WTC11 (cell line): ENCODE results near the gene ZNF681. TPM values are rescaled to one million over a fixed set of nuclear protein-coding genes. Genes with fewer than 3 reads are reported as not detected.

Experiments
- ATAC-seq: fragments of 200-7000 bp; cut with Tn5 transposase; 2 replicates; pipeline ENCODE4 v1.10.0; 2021; ENCODE audit warnings: mild to moderate bottlenecking, moderate library complexity
- CTCF ChIA-PET: fragments of 300-600 bp; sonication (Branson Sonifier 250); formaldehyde crosslinking; loops from one replicate; lab custom pipeline; 2021; ENCODE audit warnings: antibody characterized with exemption; lab: Charles Lee
- POLR2A ChIA-PET: fragments of 350-600 bp; sonication (Branson Sonifier 250); formaldehyde crosslinking; loops from one replicate; lab custom pipeline; 2021; ENCODE audit warnings: antibody characterized with exemption; lab: Charles Lee
- DNase-seq: peaks from one replicate; pipeline ENCODE4 v3.0.0; 2021; ENCODE audit warnings: low spot score
- H3K27ac Mint-ChIP-seq: 2 replicates; pipeline ENCODE4 v1.8.0; 2021; ENCODE audit warnings: mixed read lengths
- H3K27me3 Mint-ChIP-seq: 2 replicates; pipeline ENCODE4 v1.8.0; 2021; ENCODE audit warnings: low read depth, mild to moderate bottlenecking, moderate library complexity, mixed read lengths
- H3K36me3 Mint-ChIP-seq: 2 replicates; pipeline ENCODE4 v1.8.0; 2021; ENCODE audit warnings: mixed read lengths
- H3K4me1 Mint-ChIP-seq: 2 replicates; pipeline ENCODE4 v1.8.0; 2022; ENCODE audit warnings: mixed read lengths
- H3K4me3 Mint-ChIP-seq: 2 replicates; pipeline ENCODE4 v1.8.0; 2021; ENCODE audit warnings: mild to moderate bottlenecking, moderate library complexity, mixed read lengths
- H3K9me3 Mint-ChIP-seq: 2 replicates; pipeline ENCODE4 v1.8.0; 2021; ENCODE audit warnings: mixed read lengths
- ARID4B ChIP-seq: sonication (generic); formaldehyde crosslinking; IDR thresholded peaks from 2 replicates; pipeline ENCODE4 v1.8.0; 2023; ENCODE audit warnings: missing genetic modification reagents, mild to moderate bottlenecking, borderline replicate concordance
- CREB1 ChIP-seq: sonication (generic); formaldehyde crosslinking; IDR thresholded peaks from 2 replicates; pipeline ENCODE4 v1.8.0; 2023; ENCODE audit warnings: mild to moderate bottlenecking, missing genetic modification reagents
- CTCF ChIP-seq: fragments of 200-600 bp; IDR thresholded peaks from 2 replicates; pipeline ENCODE4 v1.8.0; 2022; ENCODE audit warnings: antibody characterized with exemption
- EMX1 ChIP-seq: fragments of 250-450 bp; sonication (Bioruptor Pico); IDR thresholded peaks from 2 replicates; pipeline ENCODE4 v1.8.0; 2021; ENCODE audit warnings: mild to moderate bottlenecking
- ETV6 ChIP-seq: sonication (generic); formaldehyde crosslinking; IDR thresholded peaks from 2 replicates; pipeline ENCODE4 v1.8.1; 2022; ENCODE audit warnings: mild to moderate bottlenecking, missing genetic modification reagents
- FOXP1 ChIP-seq: sonication (generic); formaldehyde crosslinking; IDR thresholded peaks from 2 replicates; pipeline ENCODE4 v1.8.0; 2022; ENCODE audit warnings: missing genetic modification reagents, mild to moderate bottlenecking, moderate library complexity, borderline replicate concordance
- GTF2I ChIP-seq: fragments of 250-450 bp; sonication (Bioruptor Pico); conservative IDR thresholded peaks from 2 replicates; pipeline ENCODE4 v1.4.0; 2021; ENCODE audit warnings: mild to moderate bottlenecking
- PREB ChIP-seq: sonication (generic); formaldehyde crosslinking; IDR thresholded peaks from 2 replicates; pipeline ENCODE4 v1.8.1; 2022; ENCODE audit warnings: mild to moderate bottlenecking, missing genetic modification reagents, moderate library complexity, borderline replicate concordance
- SMAD4 ChIP-seq: sonication (generic); formaldehyde crosslinking; IDR thresholded peaks from 2 replicates; pipeline ENCODE4 v1.8.0; 2022; ENCODE audit warnings: mild to moderate bottlenecking, missing genetic modification reagents
- TEAD1 ChIP-seq: sonication (generic); formaldehyde crosslinking; IDR thresholded peaks from 2 replicates; pipeline ENCODE4 v1.8.0; 2022; ENCODE audit warnings: mild to moderate bottlenecking, missing genetic modification reagents
- TP53 ChIP-seq: sonication (generic); formaldehyde crosslinking; IDR thresholded peaks from 2 replicates; pipeline ENCODE4 v1.8.1; 2023; ENCODE audit warnings: mild to moderate bottlenecking, missing genetic modification reagents
- ZNF232 ChIP-seq: sonication (generic); formaldehyde crosslinking; IDR thresholded peaks from 2 replicates; pipeline ENCODE4 v1.8.0; 2022; ENCODE audit warnings: mild to moderate bottlenecking, missing genetic modification reagents
- ZNF263 ChIP-seq: sonication (generic); formaldehyde crosslinking; IDR thresholded peaks from 2 replicates; pipeline ENCODE4 v1.8.1; 2022; ENCODE audit warnings: low read depth, mild to moderate bottlenecking, moderate library complexity, missing genetic modification reagents
- ZNF396 ChIP-seq: fragments of 250-450 bp; sonication (Bioruptor Pico); IDR thresholded peaks from 2 replicates; pipeline ENCODE4 v1.8.0; 2021; ENCODE audit warnings: mild to moderate bottlenecking, moderate library complexity, borderline replicate concordance
- ZNF425 ChIP-seq: fragments of 250-450 bp; sonication (Bioruptor Pico); conservative IDR thresholded peaks from 2 replicates; pipeline ENCODE4 v1.9.0; 2021; ENCODE audit warnings: mild to moderate bottlenecking
- total RNA-seq: library from RNA; stranded (reverse); gene quantifications from 3 replicates; pipeline ENCODE4 v1.2.3, GENCODE V29; 2021
- TF ChIP-seq, protein P1 (sequence below): sonication (generic); formaldehyde crosslinking; IDR thresholded peaks from 2 replicates; pipeline ENCODE4 v1.8.0; 2022; ENCODE audit warnings: mild to moderate bottlenecking, missing genetic modification reagents
- TF ChIP-seq, protein P2 (sequence below): fragments of 250-450 bp; sonication (Bioruptor Pico); IDR thresholded peaks from 2 replicates; pipeline ENCODE4 v2.1.2; 2022; ENCODE audit warnings: mild to moderate bottlenecking, moderate library complexity
- TF ChIP-seq, protein P3 (sequence below): sonication (generic); formaldehyde crosslinking; IDR thresholded peaks from 2 replicates; pipeline ENCODE4 v1.8.1; 2022; ENCODE audit warnings: low read depth, mild to moderate bottlenecking, moderate library complexity, missing genetic modification reagents, borderline replicate concordance
- TF ChIP-seq, protein P4 (sequence below): sonication (generic); formaldehyde crosslinking; IDR thresholded peaks from 2 replicates; pipeline ENCODE4 v1.8.1; 2023; ENCODE audit warnings: mild to moderate bottlenecking, missing genetic modification reagents, moderate library complexity

ZNF681 gene
- total RNA-seq, 1 experiment from 2014 or later = 16.9 TPM

- TF ChIP-seq, protein P1, sequence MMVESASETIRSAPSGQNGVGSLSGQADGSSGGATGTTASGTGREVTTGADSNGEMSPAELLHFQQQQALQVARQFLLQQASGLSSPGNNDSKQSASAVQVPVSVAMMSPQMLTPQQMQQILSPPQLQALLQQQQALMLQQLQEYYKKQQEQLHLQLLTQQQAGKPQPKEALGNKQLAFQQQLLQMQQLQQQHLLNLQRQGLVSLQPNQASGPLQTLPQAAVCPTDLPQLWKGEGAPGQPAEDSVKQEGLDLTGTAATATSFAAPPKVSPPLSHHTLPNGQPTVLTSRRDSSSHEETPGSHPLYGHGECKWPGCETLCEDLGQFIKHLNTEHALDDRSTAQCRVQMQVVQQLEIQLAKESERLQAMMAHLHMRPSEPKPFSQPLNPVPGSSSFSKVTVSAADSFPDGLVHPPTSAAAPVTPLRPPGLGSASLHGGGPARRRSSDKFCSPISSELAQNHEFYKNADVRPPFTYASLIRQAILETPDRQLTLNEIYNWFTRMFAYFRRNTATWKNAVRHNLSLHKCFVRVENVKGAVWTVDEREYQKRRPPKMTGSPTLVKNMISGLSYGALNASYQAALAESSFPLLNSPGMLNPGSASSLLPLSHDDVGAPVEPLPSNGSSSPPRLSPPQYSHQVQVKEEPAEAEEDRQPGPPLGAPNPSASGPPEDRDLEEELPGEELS = no peak
- TF ChIP-seq ZNF232 (no peak), EMX1 (CRISPR knock-in tag) (no peak), PREB (CRISPR knock-in tag) (no peak), FOXP1 (CRISPR knock-in tag) (no peak), ARID4B (CRISPR knock-in tag) (no peak)
- TF ChIP-seq, protein P2, sequence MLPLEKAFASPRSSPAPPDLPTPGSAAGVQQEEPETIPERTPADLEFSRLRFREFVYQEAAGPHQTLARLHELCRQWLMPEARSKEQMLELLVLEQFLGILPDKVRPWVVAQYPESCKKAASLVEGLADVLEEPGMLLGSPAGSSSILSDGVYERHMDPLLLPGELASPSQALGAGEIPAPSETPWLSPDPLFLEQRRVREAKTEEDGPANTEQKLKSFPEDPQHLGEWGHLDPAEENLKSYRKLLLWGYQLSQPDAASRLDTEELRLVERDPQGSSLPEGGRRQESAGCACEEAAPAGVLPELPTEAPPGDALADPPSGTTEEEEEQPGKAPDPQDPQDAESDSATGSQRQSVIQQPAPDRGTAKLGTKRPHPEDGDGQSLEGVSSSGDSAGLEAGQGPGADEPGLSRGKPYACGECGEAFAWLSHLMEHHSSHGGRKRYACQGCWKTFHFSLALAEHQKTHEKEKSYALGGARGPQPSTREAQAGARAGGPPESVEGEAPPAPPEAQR (CRISPR knock-in tag) = no peak
Observed at GRCh38 chr19:23716792-23717191, 41.9 kb downstream of the ZNF681 start (continued).

DNA sequence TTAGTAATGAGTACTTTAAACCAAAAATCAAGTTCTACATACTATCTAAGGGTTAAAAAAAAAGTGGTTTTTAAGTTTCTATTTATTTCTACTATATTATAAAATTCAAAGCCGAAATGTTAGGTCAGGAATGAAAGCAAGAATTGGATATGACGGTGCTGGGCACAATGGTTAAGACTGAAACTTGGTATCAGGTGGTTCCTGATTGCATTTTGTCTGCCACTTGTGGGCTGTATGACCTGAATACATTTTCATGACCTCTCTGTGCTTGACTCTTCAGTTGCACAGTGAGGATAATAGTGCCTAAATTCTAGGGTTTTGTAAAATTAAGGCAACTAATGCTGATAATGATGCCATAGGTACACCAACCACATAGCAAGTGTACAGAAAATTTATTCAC is 49.3 kb downstream of the ZNF681 start:
- Mint-ChIP-seq H3K4me1 (no peaks in the 10 kb centered on the region), H3K36me3 (peaks cover 13% of the 10 kb centered on the region), H3K4me3 (no peak overlapping the region), H3K27ac (no peak overlapping the region), H3K27me3 (peaks cover 3% of the 10 kb centered on the region; the same call in 1 of the 2 replicates), H3K9me3 (peaks cover 20% of the 10 kb centered on the region)
- no peak for TF ChIP-seq ZNF263
- TF ChIP-seq ZNF396 = no peak
- no peak for TF ChIP-seq SMAD4
- no peak for TF ChIP-seq GTF2I (CRISPR knock-in tag)
- no peak for DNase-seq
- POLR2A ChIA-PET = no interaction called here
- CTCF ChIA-PET = no interaction called here
- ATAC-seq = no peak

DNA sequence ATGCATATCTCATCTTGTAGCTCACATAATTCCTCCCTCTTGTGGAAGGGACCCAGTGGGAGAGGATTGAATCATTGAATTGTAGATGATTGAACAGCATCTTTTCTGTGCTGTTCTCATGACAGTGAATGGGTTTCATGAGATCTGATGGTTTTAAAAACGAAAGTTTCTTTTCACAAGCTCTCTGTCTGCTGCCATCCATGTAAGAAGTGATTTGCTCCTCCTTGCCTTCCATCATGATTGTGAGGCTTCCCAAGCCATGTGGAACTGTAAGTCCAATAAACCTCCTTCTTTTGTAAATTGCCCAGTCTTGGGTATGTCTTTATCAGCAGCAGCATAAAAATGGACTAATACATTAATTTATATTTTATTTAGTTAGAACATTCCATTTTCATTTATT is 52.0 kb downstream of the ZNF681 start:
- peaks cover 13% of the 10 kb centered on the region for H3K36me3 Mint-ChIP-seq
- no peak for DNase-seq
- no peak overlapping the region for H3K4me3 Mint-ChIP-seq
- peaks cover 7% of the 10 kb centered on the region for H3K27me3 Mint-ChIP-seq
- H3K4me1 Mint-ChIP-seq = no peaks in the 10 kb centered on the region
- no peak overlapping the region for H3K27ac Mint-ChIP-seq
- CTCF ChIA-PET = no interaction called here
- POLR2A ChIA-PET = no interaction called here
- no peak for ATAC-seq
- H3K9me3 Mint-ChIP-seq = peaks cover 24% of the 10 kb centered on the region
- TF ChIP-seq ZNF425 (CRISPR knock-in tag) (no peak), EMX1 (CRISPR knock-in tag) (no peak), TEAD1 (CRISPR knock-in tag) (no peak), ETV6 (no peak), SMAD4 (no peak), TP53 (CRISPR knock-in tag) (no peak), CTCF (no peak), CREB1 (CRISPR knock-in tag) (no peak)
- TF ChIP-seq, protein P3, sequence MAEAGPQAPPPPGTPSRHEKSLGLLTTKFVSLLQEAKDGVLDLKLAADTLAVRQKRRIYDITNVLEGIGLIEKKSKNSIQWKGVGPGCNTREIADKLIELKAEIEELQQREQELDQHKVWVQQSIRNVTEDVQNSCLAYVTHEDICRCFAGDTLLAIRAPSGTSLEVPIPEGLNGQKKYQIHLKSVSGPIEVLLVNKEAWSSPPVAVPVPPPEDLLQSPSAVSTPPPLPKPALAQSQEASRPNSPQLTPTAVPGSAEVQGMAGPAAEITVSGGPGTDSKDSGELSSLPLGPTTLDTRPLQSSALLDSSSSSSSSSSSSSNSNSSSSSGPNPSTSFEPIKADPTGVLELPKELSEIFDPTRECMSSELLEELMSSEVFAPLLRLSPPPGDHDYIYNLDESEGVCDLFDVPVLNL = no peak
- TF ChIP-seq, protein P4, sequence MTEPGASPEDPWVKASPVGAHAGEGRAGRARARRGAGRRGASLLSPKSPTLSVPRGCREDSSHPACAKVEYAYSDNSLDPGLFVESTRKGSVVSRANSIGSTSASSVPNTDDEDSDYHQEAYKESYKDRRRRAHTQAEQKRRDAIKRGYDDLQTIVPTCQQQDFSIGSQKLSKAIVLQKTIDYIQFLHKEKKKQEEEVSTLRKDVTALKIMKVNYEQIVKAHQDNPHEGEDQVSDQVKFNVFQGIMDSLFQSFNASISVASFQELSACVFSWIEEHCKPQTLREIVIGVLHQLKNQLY (CRISPR knock-in tag) = no peak
